Activated naive CD8-positive, alpha-beta T cell treated with anti-CD3 and anti-CD28 coated beads, Interleukin-2, amount 10 ng/mL, durations not matched to agents 7 days and 5 days (primary cell): ENCODE data around the gene PAGR1. TPM values are rescaled to one million over a fixed set of nuclear protein-coding genes. Genes with fewer than 3 reads are reported as not detected.

Experiments used
- ATAC-seq: fragments of 150-1000 bp; cut with Tn5 transposase; one replicate; pipeline ENCODE4 v1.10.0; 2021; ENCODE audit warnings: low read depth, moderate library complexity
- POLR2A ChIA-PET: fragments of 350-600 bp; sonication (Branson Sonifier 250); formaldehyde crosslinking; loops from one replicate; lab custom pipeline; 2021; ENCODE audit warnings: antibody characterized with exemption; lab: Charles Lee
- DNase-seq: peaks from one replicate; pipeline ENCODE4 v3.0.0; 2021
- H3K27ac Mint-ChIP-seq: one replicate; pipeline ENCODE4 v1.8.0; 2022; ENCODE audit warnings: mild to moderate bottlenecking, mixed read lengths
- H3K27me3 Mint-ChIP-seq: one replicate; pipeline ENCODE4 v1.8.0; 2022; ENCODE audit warnings: mild to moderate bottlenecking, moderate library complexity, mixed read lengths
- H3K36me3 Mint-ChIP-seq: one replicate; pipeline ENCODE4 v1.8.0; 2021; ENCODE audit warnings: mild to moderate bottlenecking, mixed read lengths
- H3K4me1 Mint-ChIP-seq: one replicate; pipeline ENCODE4 v1.8.0; 2021; ENCODE audit warnings: mixed read lengths
- H3K4me3 Mint-ChIP-seq: one replicate; pipeline ENCODE4 v1.8.0; 2022; ENCODE audit warnings: mild to moderate bottlenecking, moderate library complexity, mixed read lengths
- H3K9me3 Mint-ChIP-seq: one replicate; pipeline ENCODE4 v1.8.0; 2021; ENCODE audit warnings: mixed read lengths
- total RNA-seq, 2 experiments: library from RNA; stranded (reverse); gene quantifications; one replicate each; pipeline ENCODE4 v1.2.3, GENCODE V29; 2021

PAGR1 gene
- total RNA-seq, 2 experiments from 2014 or later: 29.8 to 34.3 TPM

DNA sequence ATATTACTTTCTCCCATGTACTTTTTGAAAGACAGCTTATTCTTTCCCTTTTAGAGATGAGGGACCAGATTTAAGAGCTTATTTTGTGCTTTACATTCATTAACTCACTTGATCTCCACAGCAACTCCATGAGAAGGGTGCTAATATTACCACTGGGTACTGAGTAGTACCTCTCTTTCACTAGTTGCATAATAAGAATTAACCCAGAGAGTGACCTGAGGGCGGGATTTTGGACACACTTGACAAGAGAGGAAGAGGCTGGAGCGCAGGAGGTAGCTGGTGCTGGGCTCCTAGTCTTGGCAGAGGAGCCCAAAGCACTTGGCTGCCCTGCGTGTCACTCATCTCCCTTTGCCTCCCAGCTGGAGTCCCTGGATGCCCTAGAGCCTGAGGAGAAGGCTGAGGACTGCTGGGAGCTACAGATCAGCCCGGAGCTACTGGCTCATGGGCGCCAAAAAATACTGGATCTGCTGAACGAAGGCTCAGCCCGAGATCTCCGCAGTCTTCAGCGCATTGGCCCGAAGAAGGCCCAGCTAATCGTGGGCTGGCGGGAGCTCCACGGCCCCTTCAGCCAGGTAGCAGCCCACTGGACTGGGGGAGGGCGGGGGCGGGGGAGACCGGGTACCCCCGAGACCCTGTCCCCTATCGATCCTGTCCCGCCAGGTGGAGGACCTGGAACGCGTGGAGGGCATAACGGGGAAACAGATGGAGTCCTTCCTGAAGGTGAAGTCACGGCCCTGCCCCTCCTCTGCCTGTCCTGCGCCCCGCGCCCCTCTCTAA, 11.3 kb upstream of the PAGR1 start:
- Mint-ChIP-seq H3K9me3 (no peaks in the 10 kb centered on the region), H3K4me3 (peak overlapping the region; percentile 100), H3K36me3 (peaks cover 42% of the 10 kb centered on the region), H3K27ac (peak overlapping the region; percentile 96), H3K27me3 (no peaks in the 10 kb centered on the region), H3K4me1 (peaks cover 24% of the 10 kb centered on the region)
- POLR2A ChIA-PET: interaction anchor here (0.6 to 8.7 kb wide), 14 partner anchors 8 to 166 kb away, joined by 3 to 165 read pairs (median 4); partner anchors contain the start of genes C16orf54, KIF22, PAGR1 and TMEM219
- no peak for ATAC-seq
- DNase-seq: no peak

DNA sequence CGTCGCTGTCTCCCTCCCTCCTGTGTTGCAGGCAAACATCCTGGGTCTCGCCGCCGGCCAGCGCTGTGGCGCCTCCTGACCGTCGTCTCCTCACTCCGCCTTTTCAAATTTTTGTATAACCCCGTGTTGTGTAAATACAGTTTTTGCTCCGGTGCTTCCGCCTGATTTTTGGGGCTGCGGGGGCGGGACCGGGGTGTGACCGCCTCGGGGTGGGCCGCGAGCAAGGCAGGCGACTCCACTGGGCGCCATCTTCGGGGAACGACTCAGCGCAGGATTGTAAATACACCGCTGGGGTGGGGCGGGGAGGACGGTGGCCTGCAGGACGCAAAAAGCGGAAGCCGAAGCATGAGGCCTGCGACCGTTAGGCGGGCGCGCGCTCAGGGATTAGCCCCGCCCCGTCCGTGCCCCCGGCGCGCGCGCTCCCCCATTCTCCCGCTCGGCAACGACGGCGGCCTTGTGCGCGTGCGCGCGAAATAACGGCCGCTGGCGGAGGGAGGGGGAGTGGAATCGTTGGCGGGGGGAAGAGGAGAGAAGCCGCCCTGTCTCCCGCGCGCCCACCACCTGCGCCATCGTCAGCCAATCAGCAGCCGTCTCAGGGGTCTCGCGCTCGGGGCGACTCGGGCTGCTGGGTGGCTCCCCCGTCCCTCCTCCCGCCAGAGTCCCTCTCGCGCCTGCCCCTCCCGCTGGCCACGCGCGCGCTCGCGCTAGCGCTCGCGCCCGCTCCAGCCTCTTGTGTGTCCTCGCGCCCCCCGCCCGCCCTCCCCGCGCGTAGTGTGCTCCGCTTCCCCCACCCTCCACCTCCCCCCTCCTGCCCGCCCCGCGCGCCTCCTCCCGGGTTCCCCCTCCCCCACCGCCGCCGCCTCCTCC, 10.5 kb upstream of the PAGR1 start:
- H3K27me3 Mint-ChIP-seq: no peaks in the 10 kb centered on the region

DNA sequence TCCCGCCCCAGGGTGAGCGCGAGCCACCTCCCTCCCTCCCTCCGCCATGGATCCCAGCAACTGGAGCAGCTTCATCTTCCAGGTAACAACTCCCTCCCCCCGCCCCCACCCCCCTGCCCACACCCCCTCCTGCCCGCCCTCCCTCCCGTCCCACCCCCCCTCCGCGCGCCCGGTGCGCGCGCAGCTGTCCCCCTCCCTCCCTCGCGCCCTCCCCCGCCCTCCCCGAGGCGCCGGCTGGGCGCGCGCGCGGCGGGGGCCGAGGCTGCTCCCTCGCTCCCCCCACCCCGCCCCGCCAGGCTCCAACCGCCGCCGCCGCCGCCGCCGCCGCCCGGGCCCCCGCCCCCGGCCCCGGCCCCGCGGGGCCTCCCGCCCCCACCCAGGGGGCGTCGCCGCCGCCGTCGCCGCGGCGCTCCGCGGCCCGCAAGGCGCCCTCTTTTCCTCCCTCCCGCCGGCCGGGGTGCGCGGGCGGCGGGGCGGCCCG, 9.8 kb upstream of the PAGR1 start, which contains the start of gene MAZ:
Gene MAZ, plus strand, starts transcription at position 431 of the 481 bp plus-strand sequence. CDS start 173 bp downstream, outside the sequence.
- POLR2A ChIA-PET: interaction anchor here (0.5 to 8.7 kb wide), 11 partner anchors 11 to 1296 kb away, joined by 3 to 165 read pairs (median 12); partner anchors contain the start of genes ALDOA, C16orf54, KCTD13 and KIF22
- Mint-ChIP-seq H3K9me3 (no peaks in the 10 kb centered on the region), H3K27ac (peak within 1 kb of the TSS; percentile 98), H3K4me3 (peak within 1 kb of the TSS; percentile 100), H3K36me3 (peaks cover 50% of the 10 kb centered on the region), H3K4me1 (peaks cover 36% of the 10 kb centered on the region), H3K27me3 (no peaks in the 10 kb centered on the region)
- ATAC-seq (no peak), DNase-seq (peak; percentile 82)

More for the DNA sequence above, 10.5 kb upstream of the PAGR1 start:
- H3K27ac Mint-ChIP-seq: peak overlapping the region; percentile 96
- DNase-seq: peak; percentile 99
- H3K36me3 Mint-ChIP-seq: peaks cover 49% of the 10 kb centered on the region
- POLR2A ChIA-PET: interaction anchor here (0.5 to 8.7 kb wide), 14 partner anchors 7 to 1297 kb away, joined by 3 to 165 read pairs (median 5); partner anchors contain the start of genes C16orf54, KIF22, MVP and PAGR1
- ATAC-seq: peak; percentile 63
- H3K9me3 Mint-ChIP-seq: no peaks in the 10 kb centered on the region
- peaks cover 29% of the 10 kb centered on the region for H3K4me1 Mint-ChIP-seq
- peak overlapping the region; percentile 100 for H3K4me3 Mint-ChIP-seq

DNA sequence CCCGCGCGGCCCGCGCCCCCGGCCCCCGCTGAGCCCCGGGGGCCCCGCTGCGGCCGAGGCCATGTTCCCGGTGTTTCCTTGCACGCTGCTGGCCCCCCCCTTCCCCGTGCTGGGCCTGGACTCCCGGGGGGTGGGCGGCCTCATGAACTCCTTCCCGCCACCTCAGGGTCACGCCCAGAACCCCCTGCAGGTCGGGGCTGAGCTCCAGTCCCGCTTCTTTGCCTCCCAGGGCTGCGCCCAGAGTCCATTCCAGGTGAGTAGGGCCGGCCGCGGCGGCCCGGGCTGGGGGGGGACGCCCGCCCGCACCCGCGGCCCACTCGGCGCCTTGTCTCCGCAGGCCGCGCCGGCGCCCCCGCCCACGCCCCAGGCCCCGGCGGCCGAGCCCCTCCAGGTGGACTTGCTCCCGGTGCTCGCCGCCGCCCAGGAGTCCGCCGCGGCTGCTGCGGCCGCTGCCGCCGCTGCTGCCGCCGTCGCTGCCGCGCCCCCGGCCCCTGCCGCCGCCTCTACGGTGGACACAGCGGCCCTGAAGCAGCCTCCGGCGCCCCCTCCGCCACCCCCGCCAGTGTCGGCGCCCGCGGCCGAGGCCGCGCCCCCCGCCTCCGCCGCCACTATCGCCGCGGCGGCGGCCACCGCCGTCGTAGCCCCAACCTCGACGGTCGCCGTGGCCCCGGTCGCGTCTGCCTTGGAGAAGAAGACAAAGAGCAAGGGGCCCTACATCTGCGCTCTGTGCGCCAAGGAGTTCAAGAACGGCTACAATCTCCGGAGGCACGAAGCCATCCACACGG, 9.1 kb upstream of the PAGR1 start:
- Mint-ChIP-seq H3K27ac (peak overlapping the region; percentile 98), H3K36me3 (peaks cover 50% of the 10 kb centered on the region)
- POLR2A ChIA-PET: interaction anchor here (0.6 to 8.7 kb wide), 24 partner anchors 10 to 852 kb away, joined by 3 to 165 read pairs (median 6); partner anchors contain the start of genes ALDOA, C16orf54, HIRIP3 and INO80E

DNA sequence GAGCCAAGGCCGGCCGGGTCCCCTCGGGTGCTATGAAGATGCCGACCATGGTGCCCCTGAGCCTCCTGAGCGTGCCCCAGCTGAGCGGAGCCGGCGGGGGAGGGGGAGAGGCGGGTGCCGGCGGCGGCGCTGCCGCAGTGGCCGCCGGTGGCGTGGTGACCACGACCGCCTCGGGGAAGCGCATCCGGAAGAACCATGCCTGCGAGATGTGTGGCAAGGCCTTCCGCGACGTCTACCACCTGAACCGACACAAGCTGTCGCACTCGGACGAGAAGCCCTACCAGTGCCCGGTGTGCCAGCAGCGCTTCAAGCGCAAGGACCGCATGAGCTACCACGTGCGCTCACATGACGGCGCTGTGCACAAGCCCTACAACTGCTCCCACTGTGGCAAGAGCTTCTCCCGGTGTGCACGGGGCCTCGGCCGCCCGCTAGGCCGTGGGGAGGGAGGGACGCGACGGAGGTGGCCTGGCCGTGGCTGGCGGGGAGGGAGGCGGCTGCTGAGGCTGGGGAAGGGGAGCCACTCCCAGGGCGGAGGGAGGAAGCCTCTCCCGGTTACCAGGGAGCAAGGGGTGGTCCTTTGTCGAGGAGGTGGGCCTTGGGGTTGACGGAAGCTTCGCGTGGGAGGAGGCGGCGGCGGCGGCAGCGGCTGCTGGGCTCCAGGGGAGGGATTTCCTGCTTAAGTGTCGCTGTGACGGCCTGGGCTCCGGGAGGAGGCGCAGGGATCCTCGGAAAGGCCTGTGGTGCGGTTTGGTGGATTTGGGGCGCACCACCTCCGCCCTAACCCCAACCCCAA, 8.3 kb upstream of the PAGR1 start:
- Mint-ChIP-seq H3K36me3 (peaks cover 46% of the 10 kb centered on the region), H3K9me3 (no peaks in the 10 kb centered on the region), H3K27me3 (peaks cover 5% of the 10 kb centered on the region), H3K4me3 (peak overlapping the region; percentile 95), H3K27ac (peak overlapping the region; percentile 98), H3K4me1 (peaks cover 39% of the 10 kb centered on the region)
- POLR2A ChIA-PET: interaction anchor here (0.6 to 8.7 kb wide), 30 partner anchors 10 to 851 kb away, joined by 3 to 165 read pairs (median 4); partner anchors contain the start of genes ALDOA, C16orf54, CDIPT and HIRIP3
- ATAC-seq (peak; percentile 34), DNase-seq (peak; percentile 93)

More for the DNA sequence above, 9.1 kb upstream of the PAGR1 start:
- Mint-ChIP-seq H3K9me3 (no peaks in the 10 kb centered on the region), H3K4me3 (peak overlapping the region; percentile 95), H3K27me3 (no peaks in the 10 kb centered on the region), H3K4me1 (peaks cover 39% of the 10 kb centered on the region)
- no peak for ATAC-seq
- DNase-seq: peak; percentile 74

DNA sequence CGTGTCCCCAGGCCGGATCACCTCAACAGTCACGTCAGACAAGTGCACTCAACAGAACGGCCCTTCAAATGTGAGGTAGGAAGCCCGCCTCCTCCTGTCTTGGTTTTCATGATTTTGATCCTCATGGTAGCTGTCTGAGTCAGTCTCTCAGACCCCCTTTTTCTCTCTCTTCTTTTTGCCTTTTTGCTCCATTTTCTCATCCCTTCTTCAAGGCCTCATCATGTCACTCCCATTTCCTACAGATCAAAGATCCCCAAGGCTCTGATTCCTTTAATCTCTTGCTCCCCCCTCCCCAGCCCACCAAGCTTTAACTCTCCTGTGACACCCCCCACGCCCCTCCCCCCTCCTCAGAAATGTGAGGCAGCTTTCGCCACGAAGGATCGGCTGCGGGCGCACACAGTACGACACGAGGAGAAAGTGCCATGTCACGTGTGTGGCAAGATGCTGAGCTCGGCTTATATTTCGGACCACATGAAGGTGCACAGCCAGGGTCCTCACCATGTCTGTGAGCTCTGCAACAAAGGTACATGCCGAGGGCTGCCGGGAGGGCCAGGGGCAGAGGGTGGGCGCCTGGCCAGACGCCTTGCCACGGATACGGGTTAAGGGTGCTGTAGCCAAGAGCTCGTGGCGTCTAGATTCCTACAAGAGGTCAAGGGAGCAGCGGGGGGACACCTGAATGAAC, 7.6 kb upstream of the PAGR1 start:
- Mint-ChIP-seq H3K36me3 (peaks cover 44% of the 10 kb centered on the region), H3K27me3 (peaks cover 9% of the 10 kb centered on the region), H3K4me1 (peaks cover 39% of the 10 kb centered on the region), H3K4me3 (peak overlapping the region; percentile 95), H3K9me3 (no peaks in the 10 kb centered on the region), H3K27ac (peak overlapping the region; percentile 98)
- no peak for ATAC-seq
- peak; percentile 51 for DNase-seq
- POLR2A ChIA-PET: interaction anchor here (0.6 to 8.7 kb wide), 29 partner anchors 9 to 257 kb away, joined by 3 to 165 read pairs (median 5); partner anchors contain the start of genes ALDOA, C16orf54, CDIPT and KCTD13

DNA sequence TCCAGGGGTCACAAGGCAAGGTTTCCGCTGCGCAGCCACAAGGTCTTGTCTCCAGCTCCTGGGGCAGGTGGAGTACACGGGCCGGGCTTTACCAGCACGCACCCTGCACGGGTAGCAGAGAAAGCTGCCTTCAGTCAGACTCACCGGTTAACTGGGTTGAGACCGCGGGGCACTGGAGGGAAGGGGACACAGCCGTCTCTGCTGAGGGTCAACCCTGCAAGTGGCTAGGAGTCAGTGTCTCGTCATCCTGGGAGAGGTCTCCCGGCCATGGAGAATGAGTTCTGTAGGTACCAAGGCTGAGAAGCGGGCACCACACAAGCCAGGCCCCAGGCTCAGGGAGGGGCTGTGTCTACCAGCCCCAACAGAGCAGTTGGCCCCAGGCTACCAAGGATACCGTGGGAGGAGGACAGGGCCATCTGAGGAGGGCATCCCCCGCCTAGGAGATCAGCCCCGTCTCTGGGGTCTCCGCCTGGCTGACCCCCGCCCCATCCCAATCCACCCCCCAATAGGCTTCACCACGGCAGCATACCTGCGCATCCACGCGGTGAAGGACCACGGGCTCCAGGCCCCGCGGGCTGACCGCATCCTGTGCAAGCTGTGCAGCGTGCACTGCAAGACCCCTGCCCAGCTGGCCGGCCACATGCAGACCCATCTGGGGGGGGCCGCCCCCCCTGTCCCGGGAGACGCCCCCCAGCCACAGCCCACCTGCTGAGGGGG, 6.8 kb upstream of the PAGR1 start:
- Mint-ChIP-seq H3K4me3 (peak overlapping the region; percentile 95), H3K9me3 (no peaks in the 10 kb centered on the region), H3K27me3 (peaks cover 12% of the 10 kb centered on the region), H3K27ac (peak overlapping the region; percentile 98), H3K36me3 (peaks cover 40% of the 10 kb centered on the region), H3K4me1 (peaks cover 35% of the 10 kb centered on the region)
- DNase-seq (no peak), ATAC-seq (no peak)
- POLR2A ChIA-PET: interaction anchor here (0.7 to 8.7 kb wide), 10 partner anchors 8 to 146 kb away, joined by 3 to 165 read pairs (median 14); partner anchors contain the start of genes C16orf54, KIF22, MVP and PAGR1

DNA sequence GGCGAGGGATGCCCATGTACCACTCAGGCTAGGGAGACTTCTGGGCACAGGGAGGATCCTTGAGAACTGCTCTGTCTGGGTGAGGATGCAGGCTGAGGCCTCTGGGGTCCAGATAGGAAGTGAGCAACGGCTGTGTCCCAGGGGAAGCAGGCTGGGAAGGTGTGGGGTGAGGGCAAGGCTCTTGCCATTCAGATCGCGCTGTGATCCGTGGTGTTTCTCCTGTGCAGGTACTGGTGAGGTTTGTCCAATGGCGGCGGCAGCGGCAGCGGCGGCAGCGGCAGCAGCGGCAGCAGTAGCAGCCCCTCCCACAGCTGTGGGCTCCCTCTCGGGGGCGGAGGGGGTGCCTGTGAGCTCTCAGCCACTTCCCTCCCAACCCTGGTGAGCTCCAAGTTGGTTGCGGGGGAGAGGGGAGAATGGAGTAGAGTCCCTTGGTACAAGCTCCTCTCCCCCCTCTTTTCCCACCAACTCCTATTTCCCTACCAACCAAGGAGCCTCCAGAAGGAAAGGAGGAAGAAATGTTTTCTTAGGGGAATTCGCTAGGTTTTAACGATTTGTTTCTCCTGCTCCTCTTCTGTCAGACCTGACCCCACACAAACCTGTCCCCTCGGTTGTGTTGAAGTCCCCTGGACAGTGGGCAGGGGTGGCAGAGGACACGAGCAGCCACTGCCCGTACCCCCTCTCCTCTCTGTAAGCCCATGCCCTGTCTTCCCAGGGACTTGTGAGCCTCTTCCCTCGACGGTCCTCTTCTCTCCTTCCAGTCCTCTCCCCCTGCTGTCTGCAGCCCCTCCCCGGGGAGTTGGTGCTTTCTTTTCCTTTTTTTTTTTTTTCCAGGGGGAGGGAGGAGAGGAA, 5.9 kb upstream of the PAGR1 start:
- Mint-ChIP-seq H3K4me3 (peak overlapping the region; percentile 95), H3K27ac (peak overlapping the region; percentile 86), H3K4me1 (peaks cover 36% of the 10 kb centered on the region), H3K36me3 (peaks cover 35% of the 10 kb centered on the region), H3K27me3 (peaks cover 12% of the 10 kb centered on the region), H3K9me3 (no peaks in the 10 kb centered on the region)
- POLR2A ChIA-PET: interaction anchor here (1.0 to 3.2 kb wide), 3 partner anchors 11 to 36 kb away, joined by 3 to 16 read pairs (median 4); partner anchors contain the start of gene KIF22
- ATAC-seq: no peak
- DNase-seq: peak; percentile 76

DNA sequence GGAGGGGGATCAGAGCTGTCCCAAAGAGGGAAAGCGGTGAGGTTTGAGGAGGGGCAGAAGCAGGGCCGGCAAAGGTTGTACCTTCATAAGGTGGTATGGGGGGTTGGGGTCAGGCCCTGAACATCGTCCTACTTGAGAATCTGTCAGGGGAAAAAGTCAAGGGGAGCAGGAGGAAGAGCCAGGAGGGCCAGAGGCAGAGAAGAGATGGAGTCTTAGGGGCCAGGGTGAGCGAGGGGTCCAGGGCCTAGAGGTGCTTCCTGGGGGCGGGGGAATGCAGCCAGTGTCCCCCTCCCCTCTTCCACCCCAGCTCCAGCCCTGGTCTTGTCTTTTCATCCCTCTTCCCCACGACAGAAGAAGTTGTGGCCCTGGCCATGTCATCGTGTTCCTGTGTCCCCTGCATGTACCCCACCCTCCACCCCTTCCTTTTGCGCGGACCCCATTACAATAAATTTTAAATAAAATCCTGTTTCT, 5.2 kb upstream of the PAGR1 start:
- Mint-ChIP-seq H3K4me1 (peaks cover 38% of the 10 kb centered on the region), H3K27ac (peak overlapping the region; percentile 77), H3K36me3 (peaks cover 33% of the 10 kb centered on the region), H3K9me3 (no peaks in the 10 kb centered on the region), H3K27me3 (peaks cover 12% of the 10 kb centered on the region), H3K4me3 (peak overlapping the region; percentile 95)
- no peak for ATAC-seq
- POLR2A ChIA-PET: interaction anchor here (1.0 to 3.2 kb wide), 2 partner anchors 10 to 20 kb away, joined by 4 to 16 read pairs; partner anchors contain the start of gene KIF22
- no peak for DNase-seq
